Ovary (tissue), 10 donors: ENCODE data around the gene BTBD9. TPM values are rescaled to one million over a fixed set of nuclear protein-coding genes. Genes with fewer than 3 reads are reported as not detected.

Experiments
- DNase-seq, 5 donors: peaks; one replicate each; pipeline ENCODE4 v3.0.0-alpha.2; 2019 to 2020
- H3K27ac ChIP-seq, 2 donors: fragments of 200-600 bp; one replicate each; pipeline versions ENCODE4 v1.5.1 to v1.8.0; 2019 to 2022
- H3K27me3 ChIP-seq: fragments of 200-600 bp; one replicate; pipeline ENCODE4 v1.8.0; 2022
- H3K36me3 ChIP-seq: fragments of 200-600 bp; sonication (generic); one replicate; pipeline ENCODE4 v1.5.1; 2019
- H3K4me1 ChIP-seq: one replicate; pipeline ENCODE4 v1.8.1; 2013; ENCODE audit warnings: mild to moderate bottlenecking, moderate library complexity; ENCODE audit not compliant: insufficient read depth
- H3K4me3 ChIP-seq: fragments of 200-600 bp; sonication (generic); one replicate; pipeline ENCODE4 v1.5.1; 2017
- H3K9me3 ChIP-seq, 2 donors: fragments of 200-600 bp in 1 of 2; sonication (generic) in 1 of 2; one replicate each; pipeline versions ENCODE4 v1.5.1 to v1.8.1; 2013 to 2019; ENCODE audit warnings: mild to moderate bottlenecking in 1 of 2, moderate library complexity in 1 of 2
- EP300 ChIP-seq: sonication (generic); formaldehyde crosslinking; IDR thresholded peaks from one replicate; pipeline ENCODE4 v1.6.1; 2017; ENCODE audit warnings: antibody characterized with exemption
- POLR2A ChIP-seq: fragments of 450-650 bp; IDR thresholded peaks from one replicate; pipeline ENCODE4 v1.6.1; 2017; ENCODE audit warnings: antibody characterized with exemption, mild to moderate bottlenecking, moderate library complexity
- WGBS, 3 donors: extraction: QIAGEN DNeasy Blood & Tissue Kit in 1 of 3; methylation state at CpG; one replicate each; pipeline versions ENCODE4 v1.1.5 to v1.1.7; 2013 to 2017; 5-methylcytosine and 5-hydroxymethylcytosine counted together
- intact Hi-C, 4 donors: fragments of 100-400 bp; cut with DNase I; formaldehyde crosslinking; loops; one replicate each; pipeline versions ENCODE4 v1.11.0 to v1.15.1; 2022 to 2023
- long read RNA-seq, 3 donors: library from polyadenylated mRNA in 2 of 3; unstranded in 2 of 3; transcript quantifications; one replicate each; pipeline ENCODE4 v2.0.0 and lab custom pipeline, GENCODE V29; 2021 to 2026
- polyA plus RNA-seq, 2 donors: library from polyadenylated mRNA; stranded (reverse); fragments of 200-250 nt in 1 of 2; fragments of 350-450 nt in 1 of 2; fragmentation: Illumina TruSeq in 1 of 2; extraction: RNeasy Lipid Tissue Mini Kit (QIAGEN cat#74804) in 1 of 2; gene quantifications; one replicate each; pipeline ENCODE4 v1.2.3, GENCODE V29; 2013 to 2014
- total RNA-seq, 7 donors: library from RNA; depleted of rRNA in 2 of 7; stranded (reverse); fragments of >200 nt in 2 of 7; fragmentation: NEBNext Ultra II Directional in 3 of 7; extraction: Animal tissue kit (Norgen Biotek cat#: 25700) in 3 of 7; gene quantifications; one replicate each; pipeline versions ENCODE4 v1.1.0 to v1.2.4, GENCODE V29; 2016 to 2023
- TF ChIP-seq, protein P1 (sequence below), 3 donors: fragments of 450-650 bp in 2 of 3; fragments of 200-600 bp in 1 of 3; IDR thresholded peaks; one replicate each; pipeline versions ENCODE4 v1.5.1 to v1.8.0; 2016 to 2022; ENCODE audit warnings: antibody characterized with exemption in 3 of 3, mild to moderate bottlenecking in 1 of 3
- donor health status: DM: no; HTN: no; CAD: no; lungs with moderate emphysema.
- donor health status: DM: no; HTN: no; CAD: no.
- donor health status: Bipolar disorder and iron deficiency.
- donor health status: DM: yes; HTN: yes; CAD: no.
- donor health status: DM: no; HTN: no; CAD: no.
- donor health status: DM: yes; HTN: yes; CAD: no.

BTBD9 gene
- total RNA-seq (10 to 100 TPM; 13.9 to 28.8 (median 23.8) TPM), polyA plus RNA-seq (10 to 100 TPM in 1 of 2 donors, 1 to 10 TPM in 1; 7.2 to 16.9 TPM)
- long read RNA-seq, donor 1, partial matches to known transcripts, result 0 of 12 reads
- long read RNA-seq, donor 1, other reads (novel, unspliced or antisense), result 12 of 12 reads
- long read RNA-seq, donor 2, result 0 reads
- long read RNA-seq, donor 3, partial matches to known transcripts, result 0 of 11 reads
- long read RNA-seq, donor 3, other reads (novel, unspliced or antisense), result 11 of 11 reads

- H3K27ac ChIP-seq, result peak within 1 kb of the TSS; percentile 74 to 94
- TF ChIP-seq POLR2A, result peak; percentile 55
- no peak for TF ChIP-seq EP300
- intact Hi-C loops, result no loop called here
- no peaks in the 10 kb centered on the region for H3K27me3 ChIP-seq
- H3K4me3 ChIP-seq, result peak within 1 kb of the TSS; percentile 88
- no peaks in the 10 kb centered on the region for H3K36me3 ChIP-seq
- H3K4me1 ChIP-seq, result peaks cover 5% of the 10 kb centered on the region
- WGBS, 3 donors, result 0 to 1% (median 0%) methylated on average over 61 to 82 of the region's 82 CpGs
- peak; percentile 80 to 91 (median 86) for DNase-seq
- H3K9me3 ChIP-seq, result no peaks in the 10 kb centered on the region
Observed at GRCh38 chr6:38639498-38640215, at the start of gene BTBD9. TSS of gene BTBD9 (minus strand) at chr6:38639929.

GRCh38 chr6:38688579-38689087 lies 48.9 kb upstream of the BTBD9 start:
- no peak for TF ChIP-seq EP300
- TF ChIP-seq POLR2A, result no peak
- TF ChIP-seq, protein P1, sequence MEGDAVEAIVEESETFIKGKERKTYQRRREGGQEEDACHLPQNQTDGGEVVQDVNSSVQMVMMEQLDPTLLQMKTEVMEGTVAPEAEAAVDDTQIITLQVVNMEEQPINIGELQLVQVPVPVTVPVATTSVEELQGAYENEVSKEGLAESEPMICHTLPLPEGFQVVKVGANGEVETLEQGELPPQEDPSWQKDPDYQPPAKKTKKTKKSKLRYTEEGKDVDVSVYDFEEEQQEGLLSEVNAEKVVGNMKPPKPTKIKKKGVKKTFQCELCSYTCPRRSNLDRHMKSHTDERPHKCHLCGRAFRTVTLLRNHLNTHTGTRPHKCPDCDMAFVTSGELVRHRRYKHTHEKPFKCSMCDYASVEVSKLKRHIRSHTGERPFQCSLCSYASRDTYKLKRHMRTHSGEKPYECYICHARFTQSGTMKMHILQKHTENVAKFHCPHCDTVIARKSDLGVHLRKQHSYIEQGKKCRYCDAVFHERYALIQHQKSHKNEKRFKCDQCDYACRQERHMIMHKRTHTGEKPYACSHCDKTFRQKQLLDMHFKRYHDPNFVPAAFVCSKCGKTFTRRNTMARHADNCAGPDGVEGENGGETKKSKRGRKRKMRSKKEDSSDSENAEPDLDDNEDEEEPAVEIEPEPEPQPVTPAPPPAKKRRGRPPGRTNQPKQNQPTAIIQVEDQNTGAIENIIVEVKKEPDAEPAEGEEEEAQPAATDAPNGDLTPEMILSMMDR (IDR thresholded peaks at IDR 0.05), result no peak
- intact Hi-C loops, result loop anchor here in 1 of 4 donors (5.0 kb wide), 1 partner anchor 1341 kb away; no protein-coding TSS in a partner anchor

GRCh38 chr6:38687549-38687948 lies 47.8 kb upstream of the BTBD9 start:
- H3K9me3 ChIP-seq, result no peaks in the 10 kb centered on the region
- intact Hi-C loops, result loop anchor here in 1 of 4 donors (5.0 kb wide), 1 partner anchor 1340 kb away; no protein-coding TSS in a partner anchor
- H3K27ac ChIP-seq, result no peak overlapping the region
- TF ChIP-seq EP300 (no peak), POLR2A (no peak)
- TF ChIP-seq, protein P1 (IDR thresholded peaks at IDR 0.05), result no peak
- no peaks in the 10 kb centered on the region for H3K27me3 ChIP-seq
- peaks cover 9% of the 10 kb centered on the region for H3K4me1 ChIP-seq
- DNase-seq, result no peak
- H3K4me3 ChIP-seq, result no peak overlapping the region
- 88 to 100% (median 95%) methylated on average over 1 of the region's 1 CpG for WGBS, 3 donors
- no peaks in the 10 kb centered on the region for H3K36me3 ChIP-seq

More at GRCh38 chr6:38688579-38689087, 48.9 kb upstream of the BTBD9 start:
- WGBS, 3 donors, result 84 to 92% (median 85%) methylated on average over 6 of the region's 6 CpGs
- H3K4me3 ChIP-seq, result no peak overlapping the region
- DNase-seq, result no peak
- H3K27ac ChIP-seq, result no peak overlapping the region
- peaks cover 9% of the 10 kb centered on the region for H3K4me1 ChIP-seq
- no peaks in the 10 kb centered on the region for H3K27me3 ChIP-seq
- H3K36me3 ChIP-seq, result no peaks in the 10 kb centered on the region
- H3K9me3 ChIP-seq, result no peaks in the 10 kb centered on the region

GRCh38 chr6:38687043-38687353 lies 47.3 kb upstream of the BTBD9 start:
- DNase-seq, result no peak
- no peak for TF ChIP-seq POLR2A
- no peak for TF ChIP-seq EP300
- TF ChIP-seq, protein P1 (IDR thresholded peaks at IDR 0.05), result no peak
- intact Hi-C loops, result loop anchor here in 1 of 4 donors (5.0 kb wide), 1 partner anchor 1340 kb away; no protein-coding TSS in a partner anchor
- Histone ChIP-seq H3K27ac (no peak overlapping the region), H3K9me3 (no peaks in the 10 kb centered on the region), H3K4me1 (peaks cover 9% of the 10 kb centered on the region), H3K4me3 (no peak overlapping the region), H3K27me3 (no peaks in the 10 kb centered on the region), H3K36me3 (no peaks in the 10 kb centered on the region)
- 55 to 62% (median 57%) methylated on average over 2 of the region's 2 CpGs for WGBS, 3 donors
